Gastrocnemius medialis (tissue), 4 donors: ENCODE measurements around the gene CASP12. TPM values are rescaled to one million over a fixed set of nuclear protein-coding genes. Genes with fewer than 3 reads are reported as not detected.

ENCODE experiments used
- ATAC-seq, 2 donors: fragments of 150-250 bp; one replicate each; pipeline ENCODE4 v1.9.1; 2016
- DNase-seq, 2 donors: peaks; one replicate each; pipeline ENCODE4 v3.0.0-alpha.2; 2019
- H3K27ac ChIP-seq, 4 donors: fragments of 200-600 bp; sonication (generic); 1 replicate in 1 of 4; 2 replicates in 3 of 4; pipeline ENCODE4 v1.5.1; 2016 to 2018; ENCODE audit warnings: mild to moderate bottlenecking in 2 of 4, moderate library complexity in 1 of 4
- H3K27me3 ChIP-seq, 3 donors: fragments of 200-600 bp; sonication (generic) in 2 of 3; 1 replicate in 1 of 3; 2 replicates in 2 of 3; pipeline versions ENCODE4 v1.5.1 to v1.6.0; 2016 to 2019; ENCODE audit warnings: mild to moderate bottlenecking in 1 of 3, moderate library complexity in 1 of 3
- H3K36me3 ChIP-seq, 2 donors: fragments of 200-600 bp; sonication (generic) in 1 of 2; one replicate each; pipeline ENCODE4 v1.5.1; 2017 to 2018
- H3K4me1 ChIP-seq, 2 donors: fragments of 200-600 bp; sonication (generic) in 1 of 2; one replicate each; pipeline ENCODE4 v1.5.1; 2016 to 2017; ENCODE audit warnings: mild to moderate bottlenecking in 2 of 2
- H3K4me3 ChIP-seq, 4 donors: fragments of 200-600 bp; sonication (generic) in 3 of 4; 1 replicate in 1 of 4; 2 replicates in 3 of 4; pipeline ENCODE4 v1.5.1; 2016 to 2019; ENCODE audit warnings: mild to moderate bottlenecking in 2 of 4
- H3K9me3 ChIP-seq, 3 donors: fragments of 200-600 bp; sonication (generic) in 2 of 3; 1 replicate in 1 of 3; 2 replicates in 2 of 3; pipeline ENCODE4 v1.5.1; 2016 to 2019
- CTCF ChIP-seq, 5 experiments: fragments of 450-650 bp in 3 of 5; fragments of 200-600 bp in 2 of 5; sonication (generic) in 2 of 5; IDR thresholded peaks in 4 of 5; conservative IDR thresholded peaks in 1 of 5; 1 replicate in 4 of 5; 2 replicates in 1 of 5; pipeline ENCODE4 v1.5.1; 2016 to 2019; ENCODE audit warnings: antibody characterized with exemption in 5 of 5, mild to moderate bottlenecking in 3 of 5, moderate library complexity in 3 of 5
- POLR2A ChIP-seq, 2 donors: fragments of 450-650 bp; IDR thresholded peaks; one replicate each; pipeline ENCODE4 v1.6.1; 2017; ENCODE audit warnings: antibody characterized with exemption in 2 of 2, mild to moderate bottlenecking in 2 of 2, moderate library complexity in 2 of 2
- in situ Hi-C, 4 donors: fragments of 200-750 bp; cut with MboI; loops; one replicate each; pipeline versions ENCODE4 v1.15.0 to v1.8.0; 2017; ENCODE audit warnings: low sequenced_read_pairs in 4 of 4
- intact Hi-C: fragments of 100-400 bp; cut with DNase I; formaldehyde crosslinking; loops from one replicate; pipeline ENCODE4 v1.15.1; 2023; ENCODE audit warnings: low total_unique reads
- total RNA-seq, 4 donors: library from RNA; depleted of rRNA; stranded (reverse); fragments of >200 nt; gene quantifications; one replicate each; pipeline versions ENCODE4 v1.1.0 to v1.2.3, GENCODE V29; 2016

Gene CASP12
- total RNA-seq, 4 donors from 2014 or later: 0.39 to 0.86 (median 0.49) TPM; not detected in 1

GRCh38 chr11:104898685-104899013 is 389 bp upstream of the CASP12 start:
- Histone ChIP-seq H3K27me3 (no peaks in the 10 kb centered on the region), H3K9me3 (no peaks in the 10 kb centered on the region), H3K27ac (peak overlapping the region; percentile 25 to 69 (median 54)), H3K4me3 (peak overlapping the region; percentile 25 to 43 (median 32)), H3K4me1 (peaks cover 0 to 6% of the 10 kb centered on the region in 2 donors), H3K36me3 (no peaks in the 10 kb centered on the region)
- DNase-seq (no peak), ATAC-seq (peak; percentile 55 to 56)
- TF ChIP-seq CTCF (IDR thresholded peaks at IDR 0.05 in 4 of 5, conservative IDR thresholded peaks at IDR 0.05 in 1 of 5): no peak
- TF ChIP-seq POLR2A (IDR thresholded peaks at IDR 0.05): peak in 1 of 2 donors; percentile 7
- intact Hi-C loops: no loop called here
- in situ Hi-C loops: no loop called here

GRCh38 chr11:104895634-104896033 is 2.6 kb downstream of the CASP12 start:
- intact Hi-C loops (no loop called here), in situ Hi-C loops (no loop called here)
- Histone ChIP-seq H3K9me3 (no peaks in the 10 kb centered on the region), H3K36me3 (no peaks in the 10 kb centered on the region), H3K4me3 (no peak overlapping the region), H3K27ac (no peak overlapping the region), H3K27me3 (no peaks in the 10 kb centered on the region), H3K4me1 (peaks cover 0 to 6% of the 10 kb centered on the region in 2 donors)
- ATAC-seq (no peak), DNase-seq (no peak)
- TF ChIP-seq CTCF (IDR thresholded peaks at IDR 0.05 in 4 of 5, conservative IDR thresholded peaks at IDR 0.05 in 1 of 5) (no peak), POLR2A (IDR thresholded peaks at IDR 0.05) (no peak)

- Histone ChIP-seq H3K9me3 (no peaks in the 10 kb centered on the region), H3K27ac (no peak overlapping the region), H3K27me3 (no peaks in the 10 kb centered on the region), H3K36me3 (no peaks in the 10 kb centered on the region), H3K4me1 (peaks cover 0 to 6% of the 10 kb centered on the region in 2 donors), H3K4me3 (no peak overlapping the region)
- TF ChIP-seq POLR2A (IDR thresholded peaks at IDR 0.05) (no peak), CTCF (IDR thresholded peaks at IDR 0.05 in 4 of 5, conservative IDR thresholded peaks at IDR 0.05 in 1 of 5) (no peak)
- ATAC-seq: no peak
- intact Hi-C loops (no loop called here), in situ Hi-C loops (no loop called here)
- no peak for DNase-seq
Observed at GRCh38 chr11:104893876-104894275, 4.4 kb downstream of the CASP12 start.

GRCh38 chr11:104892723-104893511 is 5.3 kb downstream of the CASP12 start:
- in situ Hi-C loops: no loop called here

More at GRCh38 chr11:104892723-104893511, 5.3 kb downstream of the CASP12 start:
- Histone ChIP-seq H3K4me1 (peaks cover 0 to 6% of the 10 kb centered on the region in 2 donors), H3K4me3 (no peak overlapping the region), H3K27ac (no peak overlapping the region), H3K36me3 (no peaks in the 10 kb centered on the region), H3K27me3 (no peaks in the 10 kb centered on the region), H3K9me3 (no peaks in the 10 kb centered on the region)
- ATAC-seq (no peak), DNase-seq (no peak)
- TF ChIP-seq CTCF (IDR thresholded peaks at IDR 0.05 in 4 of 5, conservative IDR thresholded peaks at IDR 0.05 in 1 of 5): no peak
- no peak for TF ChIP-seq POLR2A (IDR thresholded peaks at IDR 0.05)
- intact Hi-C loops: no loop called here
